SK-N-SH treated with all-trans-retinoic acid at 6 μM for 48 hours (cell line): ENCODE data around the gene SLC7A7.

Experiments
- CREB5 ChIP-seq: fragments of 250-450 bp; sonication (Bioruptor Pico); IDR thresholded peaks from 2 replicates; pipeline ENCODE4 v1.5.1; 2020; ENCODE audit warnings: low read depth, mild to moderate bottlenecking, moderate library complexity
- PATZ1 ChIP-seq: fragments of 250-450 bp; sonication (Bioruptor Pico); IDR thresholded peaks from 2 replicates; pipeline ENCODE4 v1.8.0; 2020; ENCODE audit warnings: mild to moderate bottlenecking, moderate library complexity, borderline replicate concordance
- ZFP30 ChIP-seq: fragments of 450-650 bp; formaldehyde crosslinking; IDR thresholded peaks from 2 replicates; pipeline ENCODE4 v1.5.0; 2022; ENCODE audit warnings: mild to moderate bottlenecking, moderate library complexity

GRCh38 chr14:22808388-22809209, 6.6 kb downstream of the SLC7A7 start:
- TF ChIP-seq CREB5 (CRISPR knock-in tag) (no peak), PATZ1 (CRISPR knock-in tag) (no peak), ZFP30 (CRISPR knock-in tag) (no peak)
